Measurements from ENCODE around the gene PRPF40B. TPM values are rescaled to one million over a fixed set of nuclear protein-coding genes. Genes with fewer than 3 reads are reported as not detected.

PRPF40B gene
- total and polyA plus RNA-seq, 4 donors: 11.3 to 69.0 (median 34.6) TPM

- Histone ChIP-seq H3K36me3 (ENCODE audit: control insufficient read depth in 1 of 2, insufficient read depth in 2 of 2, low read length in 1 of 2) (peaks cover 0 to 3% of the 10 kb centered on the region in 2 donors), H3K4me1 (ENCODE audit: control insufficient read depth in 1 of 2, insufficient read depth in 2 of 2, low read length in 2 of 2) (no peaks in the 10 kb centered on the region), H3K27ac (ENCODE audit: low read depth in 1 of 2, low read length in 2 of 2) (no peak overlapping the region), H3K27me3 (ENCODE audit: control insufficient read depth in 1 of 2, insufficient read depth in 2 of 2, low read length in 1 of 2) (no peaks in the 10 kb centered on the region), H3K4me3 (ENCODE audit: low read length in 2 of 2) (no peak overlapping the region), H3K9me3 (ENCODE audit: control insufficient read depth, low read length) (no peaks in the 10 kb centered on the region)
- 89 to 91% methylated on average over 9 of the region's 9 CpGs for WGBS, 2 donors
- DNase-seq (no peak), ATAC-seq (ENCODE audit: low FRiP score) (no peak)
- intact Hi-C loops (cut with DNase I): no loop called here
Measured at GRCh38 chr12:49632401-49632800, 9.0 kb downstream of the PRPF40B start.

- DNase-seq (no peak), ATAC-seq (ENCODE audit: low FRiP score) (no peak)
- Histone ChIP-seq H3K4me1 (ENCODE audit: control insufficient read depth in 1 of 2, insufficient read depth in 2 of 2, low read length in 2 of 2) (no peaks in the 10 kb centered on the region), H3K9me3 (ENCODE audit: control insufficient read depth, low read length) (no peaks in the 10 kb centered on the region), H3K27ac (ENCODE audit: low read depth in 1 of 2, low read length in 2 of 2) (no peak overlapping the region), H3K4me3 (ENCODE audit: low read length in 2 of 2) (no peak overlapping the region), H3K27me3 (ENCODE audit: control insufficient read depth in 1 of 2, insufficient read depth in 2 of 2, low read length in 1 of 2) (no peaks in the 10 kb centered on the region), H3K36me3 (ENCODE audit: control insufficient read depth in 1 of 2, insufficient read depth in 2 of 2, low read length in 1 of 2) (peaks cover 0 to 3% of the 10 kb centered on the region in 2 donors)
- 81 to 84% methylated on average over 8 of the region's 8 CpGs for WGBS, 2 donors
- intact Hi-C loops (cut with DNase I): no loop called here
Measured at GRCh38 chr12:49632986-49633702, 9.8 kb downstream of the PRPF40B start.

GRCh38 chr12:49633703-49634345 lies 10.5 kb downstream of the PRPF40B start:
- H3K36me3 ChIP-seq (ENCODE audit: control insufficient read depth in 1 of 2, insufficient read depth in 2 of 2, low read length in 1 of 2): peaks cover 0 to 3% of the 10 kb centered on the region in 2 donors
- no peaks in the 10 kb centered on the region for H3K4me1 ChIP-seq (ENCODE audit: control insufficient read depth in 1 of 2, insufficient read depth in 2 of 2, low read length in 2 of 2)
- H3K9me3 ChIP-seq (ENCODE audit: control insufficient read depth, low read length): no peaks in the 10 kb centered on the region
- no peak overlapping the region for H3K27ac ChIP-seq (ENCODE audit: low read depth in 1 of 2, low read length in 2 of 2)
- 92 to 93% methylated on average over 2 of the region's 2 CpGs for WGBS, 2 donors
- no peaks in the 10 kb centered on the region for H3K27me3 ChIP-seq (ENCODE audit: control insufficient read depth in 1 of 2, insufficient read depth in 2 of 2, low read length in 1 of 2)
- intact Hi-C loops (cut with DNase I): no loop called here
- ATAC-seq (ENCODE audit: low FRiP score): no peak
- H3K4me3 ChIP-seq (ENCODE audit: low read length in 2 of 2): no peak overlapping the region
- DNase-seq: peak in 1 of 2 donors; percentile 32

GRCh38 chr12:49635036-49635435 lies 11.7 kb downstream of the PRPF40B start:
- no peak for DNase-seq
- peaks cover 0 to 3% of the 10 kb centered on the region in 2 donors for H3K36me3 ChIP-seq (ENCODE audit: control insufficient read depth in 1 of 2, insufficient read depth in 2 of 2, low read length in 1 of 2)
- no peaks in the 10 kb centered on the region for H3K9me3 ChIP-seq (ENCODE audit: control insufficient read depth, low read length)
- ATAC-seq (ENCODE audit: low FRiP score): no peak
- H3K4me3 ChIP-seq (ENCODE audit: low read length in 2 of 2): no peak overlapping the region
- H3K27ac ChIP-seq (ENCODE audit: low read depth in 1 of 2, low read length in 2 of 2): no peak overlapping the region
- no peaks in the 10 kb centered on the region for H3K27me3 ChIP-seq (ENCODE audit: control insufficient read depth in 1 of 2, insufficient read depth in 2 of 2, low read length in 1 of 2)
- H3K4me1 ChIP-seq (ENCODE audit: control insufficient read depth in 1 of 2, insufficient read depth in 2 of 2, low read length in 2 of 2): no peaks in the 10 kb centered on the region
- intact Hi-C loops (cut with DNase I): no loop called here
- WGBS, 2 donors: 82% methylated on average over 9 of the region's 9 CpGs

GRCh38 chr12:49635656-49636055 lies 12.3 kb downstream of the PRPF40B start:
- WGBS, 2 donors: 85 to 90% methylated on average over 4 of the region's 4 CpGs
- no peaks in the 10 kb centered on the region for H3K4me1 ChIP-seq (ENCODE audit: control insufficient read depth in 1 of 2, insufficient read depth in 2 of 2, low read length in 2 of 2)
- H3K9me3 ChIP-seq (ENCODE audit: control insufficient read depth, low read length): no peaks in the 10 kb centered on the region
- DNase-seq (no peak), ATAC-seq (ENCODE audit: low FRiP score) (no peak)
- no peak overlapping the region for H3K27ac ChIP-seq (ENCODE audit: low read depth in 1 of 2, low read length in 2 of 2)
- H3K27me3 ChIP-seq (ENCODE audit: control insufficient read depth in 1 of 2, insufficient read depth in 2 of 2, low read length in 1 of 2): no peaks in the 10 kb centered on the region
- no peak overlapping the region for H3K4me3 ChIP-seq (ENCODE audit: low read length in 2 of 2)
- H3K36me3 ChIP-seq (ENCODE audit: control insufficient read depth in 1 of 2, insufficient read depth in 2 of 2, low read length in 1 of 2): peaks cover 0 to 3% of the 10 kb centered on the region in 2 donors
- intact Hi-C loops (cut with DNase I): no loop called here

- Histone ChIP-seq H3K9me3 (ENCODE audit: control insufficient read depth, low read length) (no peaks in the 10 kb centered on the region), H3K36me3 (ENCODE audit: control insufficient read depth in 1 of 2, insufficient read depth in 2 of 2, low read length in 1 of 2) (peaks cover 0 to 3% of the 10 kb centered on the region in 2 donors), H3K4me1 (ENCODE audit: control insufficient read depth in 1 of 2, insufficient read depth in 2 of 2, low read length in 2 of 2) (no peaks in the 10 kb centered on the region), H3K4me3 (ENCODE audit: low read length in 2 of 2) (no peak overlapping the region), H3K27ac (ENCODE audit: low read depth in 1 of 2, low read length in 2 of 2) (no peak overlapping the region), H3K27me3 (ENCODE audit: control insufficient read depth in 1 of 2, insufficient read depth in 2 of 2, low read length in 1 of 2) (no peaks in the 10 kb centered on the region)
- WGBS, 2 donors: 67 to 74% methylated on average over 13 of the region's 13 CpGs
- no peak for ATAC-seq (ENCODE audit: low FRiP score)
- DNase-seq: no peak
- intact Hi-C loops (cut with DNase I): no loop called here
Measured at GRCh38 chr12:49636574-49636973, 13.2 kb downstream of the PRPF40B start.

- DNase-seq (no peak), ATAC-seq (ENCODE audit: low FRiP score) (peak; percentile 71)
- Histone ChIP-seq H3K9me3 (ENCODE audit: control insufficient read depth, low read length) (no peaks in the 10 kb centered on the region), H3K4me3 (ENCODE audit: low read length in 2 of 2) (no peak overlapping the region), H3K27me3 (ENCODE audit: control insufficient read depth in 1 of 2, insufficient read depth in 2 of 2, low read length in 1 of 2) (no peaks in the 10 kb centered on the region), H3K27ac (ENCODE audit: low read depth in 1 of 2, low read length in 2 of 2) (no peak overlapping the region), H3K4me1 (ENCODE audit: control insufficient read depth in 1 of 2, insufficient read depth in 2 of 2, low read length in 2 of 2) (no peaks in the 10 kb centered on the region), H3K36me3 (ENCODE audit: control insufficient read depth in 1 of 2, insufficient read depth in 2 of 2, low read length in 1 of 2) (peaks cover 0 to 6% of the 10 kb centered on the region in 2 donors)
- intact Hi-C loops (cut with DNase I): no loop called here
- whole genome bisulfite sequencing, 2 donors: 20 to 23% methylated on average over 9 of the region's 9 CpGs
Measured at GRCh38 chr12:49636979-49637755, 13.8 kb downstream of the PRPF40B start.

GRCh38 chr12:49641748-49642369 lies 18.5 kb downstream of the PRPF40B start:
- Histone ChIP-seq H3K27ac (ENCODE audit: low read depth in 1 of 2, low read length in 2 of 2) (no peak overlapping the region), H3K27me3 (ENCODE audit: control insufficient read depth in 1 of 2, insufficient read depth in 2 of 2, low read length in 1 of 2) (no peaks in the 10 kb centered on the region), H3K4me3 (ENCODE audit: low read length in 2 of 2) (no peak overlapping the region), H3K9me3 (ENCODE audit: control insufficient read depth, low read length) (no peaks in the 10 kb centered on the region), H3K4me1 (ENCODE audit: control insufficient read depth in 1 of 2, insufficient read depth in 2 of 2, low read length in 2 of 2) (no peaks in the 10 kb centered on the region), H3K36me3 (ENCODE audit: control insufficient read depth in 1 of 2, insufficient read depth in 2 of 2, low read length in 1 of 2) (peaks cover 0 to 8% of the 10 kb centered on the region in 2 donors)
- intact Hi-C loops (cut with DNase I): no loop called here
- 86 to 87% methylated on average over 17 of the region's 17 CpGs for WGBS, 2 donors
- ATAC-seq (ENCODE audit: low FRiP score) (no peak), DNase-seq (peak in 1 of 2 donors; percentile 74)

Measured in aorta (tissue), 5 donors.